NB4 (cell line): ENCODE measurements around the gene DNAAF3.

Experiments used
- DNase-seq: peaks from one replicate; pipeline ENCODE4 v3.0.0; 2010; ENCODE audit warnings: low read depth
- H3K4me3 ChIP-seq: one replicate; pipeline ENCODE4 v1.5.1; 2011; ENCODE audit warnings: mild to moderate bottlenecking, low read depth, low read length, moderate library complexity
- MYC ChIP-seq: IDR thresholded peaks from 2 replicates; pipeline ENCODE4 v1.6.1; 2011; ENCODE audit warnings: low read depth, low read length
- POLR2A ChIP-seq: IDR thresholded peaks from 2 replicates; pipeline ENCODE4 v1.6.1; 2011; ENCODE audit warnings: mild to moderate bottlenecking; ENCODE audit not compliant: insufficient read length; ENCODE audit errors: extremely low read depth
- TF ChIP-seq, protein P1 (sequence below): IDR thresholded peaks from 2 replicates; pipeline ENCODE4 v1.6.1; 2011; ENCODE audit warnings: low read depth, low read length
- TF ChIP-seq, protein P2 (sequence below): IDR thresholded peaks from one replicate; pipeline ENCODE4 v1.5.1; 2012; ENCODE audit warnings: low read depth, low read length

DNAAF3 gene

DNA sequence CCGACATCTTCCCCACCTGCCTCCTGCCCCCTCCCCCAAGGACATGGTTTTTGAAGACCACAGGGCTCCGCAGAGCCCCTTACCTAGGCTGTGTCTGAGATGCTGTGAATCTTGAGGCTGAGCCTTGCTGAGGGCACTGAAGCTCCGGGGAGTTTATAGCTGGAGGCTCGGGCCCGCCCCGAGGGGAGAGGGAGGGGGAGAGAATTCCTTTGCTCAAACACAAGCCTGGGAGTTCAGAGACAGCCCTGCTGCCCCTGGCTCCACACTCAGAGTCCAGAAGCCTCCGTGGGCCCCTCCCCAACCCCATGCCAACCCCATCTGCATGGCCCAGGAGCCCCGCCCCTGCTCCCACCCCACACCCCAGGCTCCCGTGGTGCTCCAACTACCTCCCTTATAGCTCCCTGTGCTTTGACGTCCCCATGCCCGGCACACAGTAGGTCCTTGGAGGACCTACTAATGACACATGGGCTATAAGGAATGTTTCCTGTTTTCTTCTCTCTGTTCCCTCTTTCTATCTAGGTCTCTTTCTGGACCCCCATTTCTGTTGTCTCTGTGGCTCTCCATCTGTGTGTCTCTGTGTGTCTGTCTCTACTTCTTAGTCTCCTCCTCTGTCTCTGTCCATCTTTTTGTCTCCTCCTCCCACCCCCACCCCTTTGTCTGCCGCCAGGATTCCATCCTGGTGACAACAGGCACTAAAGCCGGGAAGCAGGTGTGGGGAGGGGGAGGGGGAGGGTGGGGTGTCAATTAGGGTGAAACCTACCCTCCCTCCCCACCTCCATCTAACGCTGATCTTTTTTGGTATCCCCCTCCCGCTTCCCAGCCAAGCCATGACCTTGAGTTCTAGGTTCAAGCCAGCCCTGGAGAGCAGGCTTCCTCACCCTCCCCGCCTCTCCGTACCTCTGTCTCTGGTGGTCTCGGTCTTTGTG, 17.1 kb downstream of the DNAAF3 start, which contains the start of gene TNNT1:
TSS of gene TNNT1 (minus strand) at position 129 of the 926 bp plus-strand sequence. CDS start 2,049 bp downstream, outside the sequence.
- H3K4me3 ChIP-seq, result no peak within 1 kb of the TSS
- no peak for DNase-seq
- no peak for TF ChIP-seq MYC
- TF ChIP-seq, protein P1, sequence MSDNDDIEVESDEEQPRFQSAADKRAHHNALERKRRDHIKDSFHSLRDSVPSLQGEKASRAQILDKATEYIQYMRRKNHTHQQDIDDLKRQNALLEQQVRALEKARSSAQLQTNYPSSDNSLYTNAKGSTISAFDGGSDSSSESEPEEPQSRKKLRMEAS, result no peak
- no peak for TF ChIP-seq POLR2A
- TF ChIP-seq, protein P2, sequence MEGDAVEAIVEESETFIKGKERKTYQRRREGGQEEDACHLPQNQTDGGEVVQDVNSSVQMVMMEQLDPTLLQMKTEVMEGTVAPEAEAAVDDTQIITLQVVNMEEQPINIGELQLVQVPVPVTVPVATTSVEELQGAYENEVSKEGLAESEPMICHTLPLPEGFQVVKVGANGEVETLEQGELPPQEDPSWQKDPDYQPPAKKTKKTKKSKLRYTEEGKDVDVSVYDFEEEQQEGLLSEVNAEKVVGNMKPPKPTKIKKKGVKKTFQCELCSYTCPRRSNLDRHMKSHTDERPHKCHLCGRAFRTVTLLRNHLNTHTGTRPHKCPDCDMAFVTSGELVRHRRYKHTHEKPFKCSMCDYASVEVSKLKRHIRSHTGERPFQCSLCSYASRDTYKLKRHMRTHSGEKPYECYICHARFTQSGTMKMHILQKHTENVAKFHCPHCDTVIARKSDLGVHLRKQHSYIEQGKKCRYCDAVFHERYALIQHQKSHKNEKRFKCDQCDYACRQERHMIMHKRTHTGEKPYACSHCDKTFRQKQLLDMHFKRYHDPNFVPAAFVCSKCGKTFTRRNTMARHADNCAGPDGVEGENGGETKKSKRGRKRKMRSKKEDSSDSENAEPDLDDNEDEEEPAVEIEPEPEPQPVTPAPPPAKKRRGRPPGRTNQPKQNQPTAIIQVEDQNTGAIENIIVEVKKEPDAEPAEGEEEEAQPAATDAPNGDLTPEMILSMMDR, result no peak

DNA sequence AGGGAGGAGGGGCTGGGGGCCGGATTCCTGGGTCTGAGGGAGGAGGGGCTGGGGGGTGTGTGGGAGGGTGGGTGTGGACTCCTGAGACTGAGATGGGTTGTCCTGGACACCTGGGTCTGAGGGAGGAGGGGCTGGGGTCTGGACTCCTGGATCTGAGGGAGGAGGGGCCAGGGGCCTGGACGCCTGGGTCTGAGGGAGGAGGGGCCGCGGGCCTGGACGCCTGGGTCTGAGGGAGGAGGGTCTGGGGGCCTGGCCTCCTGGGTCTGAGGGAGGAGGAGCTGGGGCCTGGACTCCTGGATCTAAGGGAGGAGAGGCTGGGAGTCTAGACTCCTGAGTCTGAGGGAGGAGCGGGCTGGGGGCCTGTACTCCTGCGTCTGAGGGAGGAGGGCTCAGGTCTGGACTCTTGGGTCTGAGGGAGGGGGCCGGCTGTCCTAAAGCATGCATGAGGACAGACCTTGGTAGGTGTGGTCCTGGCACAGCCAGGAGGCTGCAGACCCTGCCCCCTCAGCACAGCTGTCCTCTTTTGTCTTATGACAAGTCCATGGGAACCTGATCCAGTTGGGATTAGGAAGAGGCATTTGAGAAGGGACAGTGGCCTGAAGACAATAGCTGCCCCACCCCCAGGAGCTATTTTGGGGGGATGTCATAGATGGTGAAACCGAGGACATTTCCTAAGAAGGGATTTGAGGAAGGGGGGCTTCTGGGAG, 18.7 kb downstream of the DNAAF3 start:
- no peak overlapping the region for H3K4me3 ChIP-seq
- DNase-seq, result no peak
- TF ChIP-seq, protein P1, result no peak
- TF ChIP-seq MYC (no peak), POLR2A (no peak)
- TF ChIP-seq, protein P2, result no peak

DNA sequence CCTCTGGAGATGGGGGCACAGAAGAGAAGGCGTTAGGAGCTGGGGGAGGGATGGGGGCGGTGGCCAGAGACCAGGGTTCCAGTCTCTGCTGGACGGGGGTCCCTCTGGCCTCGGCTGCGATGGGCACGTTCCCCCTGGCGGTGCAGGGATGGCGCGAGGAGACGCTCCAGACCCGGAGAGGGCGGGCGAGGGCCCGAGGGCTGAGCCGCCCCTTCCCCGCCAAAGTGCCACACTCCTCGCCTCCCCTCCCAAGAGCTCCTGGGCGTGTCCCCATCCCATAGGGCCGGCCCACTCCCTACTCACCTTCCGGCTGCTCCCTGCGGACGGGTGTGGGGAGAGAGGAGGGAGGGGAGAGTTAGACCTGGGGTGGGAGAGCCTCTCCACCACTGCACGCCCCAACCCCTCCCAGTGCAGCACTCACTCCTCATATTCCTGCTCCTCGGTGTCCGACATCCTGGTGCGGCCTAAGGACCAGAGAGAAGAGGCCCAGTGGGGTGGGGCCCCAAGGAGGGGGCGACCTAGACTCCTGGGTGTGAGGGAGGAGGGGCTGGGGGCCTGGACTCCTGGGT, 19.6 kb downstream of the DNAAF3 start:
- no peak overlapping the region for H3K4me3 ChIP-seq
- peak; percentile 24 for DNase-seq

DNA sequence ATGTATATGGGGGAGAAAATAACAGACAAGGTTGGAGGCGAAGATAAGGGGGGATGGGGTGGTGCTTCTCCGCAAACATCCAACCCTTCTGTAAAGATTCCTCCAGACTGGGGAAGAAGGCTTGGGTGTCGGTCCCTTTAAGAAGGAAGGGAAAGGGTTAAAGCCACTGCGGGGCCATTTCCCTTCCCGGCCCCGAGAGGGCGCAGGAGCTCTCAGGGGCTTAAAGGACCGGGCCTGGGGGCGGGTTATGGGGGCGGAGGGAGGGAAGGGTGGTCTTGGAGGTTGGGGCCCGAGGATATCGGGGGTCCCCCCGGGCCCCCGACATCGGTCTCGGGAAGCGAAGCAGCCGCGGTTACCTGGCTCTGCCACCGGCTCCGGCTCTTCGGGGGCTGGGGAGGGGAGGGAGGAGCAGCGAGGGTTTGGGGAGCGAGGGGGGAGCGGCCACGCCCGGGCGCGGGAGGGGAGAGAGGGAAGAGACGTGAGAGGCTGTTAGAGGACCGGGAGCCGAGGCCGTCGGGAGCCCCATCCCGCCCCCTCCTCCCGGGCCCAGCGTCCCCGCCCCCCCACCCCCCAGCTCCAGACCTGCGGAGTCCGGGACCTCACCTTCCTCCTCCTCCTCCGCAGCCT, 20.2 kb downstream of the DNAAF3 start:
- TF ChIP-seq, protein P1, result no peak
- TF ChIP-seq POLR2A, result no peak
- TF ChIP-seq, protein P2, result peak; percentile 49
- DNase-seq, result peak; percentile 43
- H3K4me3 ChIP-seq, result no peak overlapping the region

More for the DNA sequence above, 19.6 kb downstream of the DNAAF3 start:
- no peak for TF ChIP-seq MYC
- TF ChIP-seq, protein P2, result no peak
- TF ChIP-seq POLR2A, result no peak
- TF ChIP-seq, protein P1, result no peak

DNA sequence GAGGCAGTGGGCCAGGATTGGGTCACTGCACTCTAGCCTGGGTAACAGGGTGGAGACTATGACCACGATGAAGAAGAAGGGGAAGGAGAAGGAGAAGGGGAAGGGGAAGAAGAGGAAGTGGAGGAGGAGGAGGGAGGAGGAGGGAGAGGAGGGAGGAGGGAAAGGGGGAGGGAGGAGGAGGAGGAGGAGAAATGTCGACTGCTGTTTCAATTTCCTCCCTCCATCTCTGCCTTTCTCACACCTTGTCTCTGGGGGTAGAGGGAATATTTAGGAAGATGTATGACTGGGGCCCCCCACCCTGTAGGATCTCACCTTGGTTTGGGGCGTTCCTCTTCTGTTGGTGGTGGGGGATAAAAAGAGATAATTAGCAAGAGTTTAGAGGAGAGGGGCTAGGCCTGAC, 21.2 kb downstream of the DNAAF3 start:
- DNase-seq, result peak; percentile 36
- TF ChIP-seq POLR2A (no peak), MYC (no peak)
- TF ChIP-seq, protein P2, result no peak
- H3K4me3 ChIP-seq, result no peak overlapping the region
